Measurements from ENCODE around the gene RRAS.

RRAS gene

DNA sequence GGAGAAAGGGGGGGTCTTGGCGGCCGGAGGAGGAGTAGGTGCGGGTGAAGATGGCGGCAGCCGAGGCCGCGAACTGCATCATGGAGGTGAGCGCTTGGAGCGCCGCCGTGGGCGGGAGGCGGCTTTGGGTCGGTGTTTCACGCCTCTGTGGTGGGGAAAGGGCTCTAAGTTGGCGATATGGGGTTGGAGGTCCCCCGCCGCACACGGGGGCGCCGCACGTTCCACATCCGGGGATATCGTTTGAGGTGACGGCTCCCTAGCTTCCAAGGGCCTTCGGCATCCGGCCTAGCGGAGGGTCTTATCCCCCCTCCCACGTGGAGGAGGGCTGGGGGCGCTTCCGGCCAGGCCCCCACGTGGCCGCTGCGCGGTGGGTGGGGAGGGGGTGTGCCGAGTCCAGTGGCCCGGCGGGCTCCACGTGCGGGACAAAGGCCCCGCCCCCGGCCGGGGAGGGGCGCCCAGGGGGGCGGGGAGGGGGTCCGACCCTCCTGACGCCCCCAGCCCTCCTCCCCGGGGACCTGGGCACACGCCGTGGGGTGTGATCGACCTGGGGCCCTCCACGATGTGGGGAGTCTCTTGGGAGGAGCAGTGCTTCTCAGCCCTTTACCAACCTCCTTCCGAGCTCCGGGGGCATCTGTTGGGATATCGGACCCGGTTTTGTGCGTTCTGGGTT, 37.4 kb upstream of the RRAS start, which contains the start of gene PRMT1:
PRMT1 (plus strand) TSS at position 41 of the 670 bp plus-strand sequence; CDS start at position 51, 10 bp downstream.
- peak; percentile 54 for DNase-seq (ENCODE audit: low spot score)

DNA sequence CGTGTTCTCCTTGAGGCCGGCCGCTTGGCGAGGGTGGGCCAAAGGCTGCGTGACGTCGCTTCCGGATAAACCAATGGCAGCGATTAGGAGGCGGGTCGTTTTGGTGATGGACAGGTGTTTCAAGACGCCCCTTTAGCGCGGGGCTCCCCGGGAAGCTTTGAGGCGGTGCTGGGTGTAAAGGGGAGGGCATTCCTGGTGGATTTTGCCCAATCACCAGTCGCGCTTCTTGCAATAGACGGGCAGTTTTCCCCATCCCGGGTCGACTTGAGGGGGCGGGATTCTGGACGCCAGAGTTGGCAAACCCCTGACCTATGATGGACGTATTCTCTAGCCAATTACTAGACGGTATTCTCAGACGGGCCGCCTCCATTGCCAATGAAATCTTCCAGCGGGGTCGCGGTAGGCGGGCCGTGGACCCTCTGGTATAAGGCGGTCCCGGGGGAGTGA, 36.9 kb upstream of the RRAS start:
- DNase-seq (ENCODE audit: low spot score), result peak; percentile 99

DNA sequence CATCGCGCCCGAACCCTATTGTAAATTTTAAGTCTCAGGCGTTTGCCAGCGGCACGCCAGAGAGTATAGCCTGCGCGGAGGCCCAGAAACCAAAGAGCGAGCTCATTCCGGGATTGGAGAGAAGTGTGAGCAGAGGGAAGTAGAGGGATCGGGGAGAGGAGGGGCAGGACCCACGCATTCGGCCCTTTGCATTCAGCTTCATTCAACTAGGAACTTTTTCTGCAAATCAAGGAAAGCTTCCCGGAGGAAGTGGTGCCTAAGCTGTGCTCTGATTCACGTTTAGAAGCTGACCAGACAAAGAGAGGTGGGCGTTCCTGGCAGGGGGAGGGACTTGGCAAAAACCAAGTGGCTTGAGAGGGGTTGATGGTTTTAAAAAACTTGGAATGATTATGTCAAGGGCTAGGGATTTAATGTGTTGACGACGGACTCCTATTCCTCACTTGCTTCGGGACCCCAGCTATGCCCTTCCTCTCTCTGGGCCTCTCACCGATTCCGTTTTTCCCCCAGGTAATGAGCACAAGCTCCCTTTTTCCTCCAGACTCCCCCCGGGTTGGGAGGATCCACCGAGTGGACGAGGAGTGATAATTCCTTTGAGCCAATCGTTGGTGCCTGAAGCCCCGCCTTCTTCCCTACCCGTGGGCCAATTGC, 36.3 kb upstream of the RRAS start:
- DNase-seq (ENCODE audit: low spot score), result peak; percentile 92

DNA sequence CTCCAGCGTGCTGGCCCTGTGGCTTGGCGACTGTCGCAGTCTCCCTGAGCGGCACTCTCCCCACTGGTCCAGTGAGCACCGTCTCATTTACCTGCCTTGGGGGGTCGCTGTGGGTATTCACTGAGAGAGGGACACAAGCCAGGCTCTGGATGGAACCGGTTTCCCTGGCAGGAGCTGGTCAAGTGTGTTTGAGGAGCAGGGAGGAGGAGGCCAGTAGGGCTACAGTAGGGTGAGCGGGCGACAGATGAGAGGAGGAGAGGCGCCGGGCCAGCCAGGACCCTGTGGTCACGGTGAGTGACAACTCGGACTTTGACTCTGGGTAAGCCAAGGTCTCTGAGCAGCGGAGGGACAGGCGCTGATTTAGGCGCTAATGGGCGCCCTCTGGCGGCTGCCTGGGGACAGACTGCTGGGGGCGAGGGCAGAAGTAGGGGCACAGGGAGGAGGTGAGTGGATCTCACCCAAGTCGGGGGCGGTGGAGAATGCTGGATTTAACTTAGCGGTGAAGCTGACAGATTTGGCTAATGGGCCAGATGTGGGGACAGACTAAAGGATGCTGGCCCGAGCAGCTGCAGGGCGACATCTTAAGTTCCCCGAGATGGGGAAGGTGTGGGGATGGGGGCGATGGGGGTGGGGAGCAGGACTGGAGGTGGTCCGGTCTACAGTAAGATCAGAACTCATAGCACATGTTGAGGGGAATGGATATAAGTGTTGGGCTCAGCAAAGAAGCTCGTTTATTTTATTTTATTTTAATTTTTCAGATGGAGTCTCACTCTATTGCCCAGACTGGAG, 32.4 kb upstream of the RRAS start:
- DNase-seq (ENCODE audit: low spot score), result peak; percentile 87

DNA sequence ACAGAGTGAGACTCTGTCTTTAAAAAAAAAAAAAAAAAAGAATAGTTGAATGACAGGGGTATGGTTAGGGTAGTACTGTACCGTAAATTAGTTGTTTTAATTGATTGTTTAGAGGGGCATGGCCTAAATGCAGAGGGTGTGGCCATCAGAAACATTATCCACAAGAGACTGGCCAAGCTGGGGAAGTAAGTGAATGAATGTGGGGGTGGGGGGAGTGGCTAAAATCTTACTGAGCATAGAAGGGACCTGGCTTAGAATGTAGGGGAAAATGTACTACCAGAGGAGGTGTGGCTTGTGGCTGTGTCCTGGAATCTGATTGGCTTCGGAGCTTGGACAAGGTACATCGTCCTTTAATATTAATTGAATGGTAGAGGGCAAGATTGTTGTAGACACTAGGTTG, 29.6 kb upstream of the RRAS start:
- DNase-seq (ENCODE audit: low spot score), result no peak

DNA sequence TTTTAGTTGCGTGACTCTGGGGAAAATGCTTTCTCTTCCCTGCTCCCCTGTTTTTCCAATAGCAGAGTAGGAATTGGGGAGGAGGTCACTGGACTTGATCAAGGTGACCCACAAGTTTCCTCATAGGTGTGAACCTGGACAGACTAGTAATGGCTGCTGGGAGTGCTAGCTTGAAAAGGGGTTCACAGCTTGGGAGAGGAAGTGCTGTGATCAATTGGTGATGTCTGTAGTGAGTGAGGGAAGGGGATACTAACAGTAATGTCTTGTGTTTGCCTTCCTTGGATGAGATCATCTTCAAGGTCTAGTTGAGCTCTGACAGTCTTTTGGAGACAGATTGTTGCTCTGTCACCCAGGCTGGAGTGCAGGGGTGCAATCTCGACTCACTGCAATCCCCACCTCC, 27.5 kb upstream of the RRAS start:
- DNase-seq (ENCODE audit: low spot score), result no peak

DNA sequence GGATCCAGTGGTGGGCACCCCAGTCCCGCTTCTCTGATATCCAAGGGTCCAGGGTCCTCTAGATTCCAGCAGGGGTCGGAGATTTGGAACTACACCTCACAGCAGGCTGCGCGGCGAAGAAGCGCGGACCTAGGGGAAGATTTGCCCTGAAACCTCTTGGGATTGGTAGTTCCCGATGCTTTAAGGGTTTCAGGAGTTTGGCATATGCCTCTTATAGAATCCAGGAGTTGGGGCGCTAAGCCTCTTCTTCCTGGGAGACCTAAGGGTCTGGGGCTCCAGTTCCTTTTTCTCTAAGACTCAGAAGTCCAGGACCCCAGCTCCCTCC, 26.1 kb upstream of the RRAS start:
- DNase-seq (ENCODE audit: low spot score), result no peak

DNA sequence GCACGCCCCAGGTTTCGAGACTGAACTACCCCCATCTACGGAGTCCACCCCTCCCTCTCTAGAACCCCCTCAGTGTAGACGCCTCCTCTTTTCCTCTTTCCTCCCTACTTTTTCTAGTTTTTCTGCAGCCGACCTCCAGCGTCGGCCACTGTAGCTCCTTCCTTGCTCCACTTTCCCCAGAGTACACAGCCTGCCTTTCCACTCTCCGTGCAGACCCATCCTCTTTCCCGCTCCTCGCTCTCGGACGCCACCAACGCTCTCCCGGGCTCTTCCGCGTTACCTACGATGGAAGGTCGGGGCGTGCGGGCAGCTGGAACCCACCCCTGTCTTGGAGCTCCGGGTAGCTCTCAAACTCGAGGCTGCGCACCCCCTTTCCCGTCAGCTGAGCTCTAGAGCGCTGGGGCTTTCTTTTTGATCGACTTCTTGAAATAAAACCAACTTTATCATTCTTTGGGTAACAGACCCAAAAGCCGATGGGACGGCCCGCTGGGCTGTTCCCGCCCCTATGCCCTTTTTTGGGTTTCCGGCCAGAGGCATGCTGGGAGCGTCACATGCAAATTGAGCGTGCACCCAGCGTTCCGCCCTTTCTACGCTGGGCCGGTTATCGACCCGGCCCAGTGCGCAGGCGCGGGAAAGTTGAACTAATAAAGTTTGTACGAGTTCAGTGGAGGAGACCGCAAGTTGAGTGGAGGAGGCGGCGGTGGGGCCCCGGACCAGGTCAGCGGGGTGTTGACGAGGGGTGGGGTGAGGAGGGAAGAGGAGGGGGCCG, 25.6 kb upstream of the RRAS start, which contains the start of the genes BCL2L12 and IRF3:
BCL2L12 (plus strand) TSS at position 583 of the 769 bp plus-strand sequence. CDS start 760 bp downstream, outside the sequence.
IRF3 (minus strand) TSS at position 507 of the 769 bp plus-strand sequence. CDS start 1,019 bp downstream, outside the sequence.
- peak; percentile 99 for DNase-seq (ENCODE audit: low spot score)

DNA sequence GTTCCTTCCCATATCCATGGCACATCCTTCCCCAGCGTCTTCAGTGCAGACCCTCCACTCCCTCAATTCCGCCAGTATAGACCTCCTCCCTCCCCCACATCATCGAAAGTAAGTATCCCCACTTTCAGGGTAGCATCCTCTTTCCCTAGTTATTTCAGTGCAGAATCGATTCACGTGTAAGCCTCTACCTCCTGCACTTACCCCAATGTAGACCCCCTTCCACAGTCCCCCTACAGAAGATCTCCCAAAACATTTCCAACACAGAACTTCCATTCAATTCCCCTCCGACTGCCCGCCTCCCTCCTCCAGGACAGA, 25.1 kb upstream of the RRAS start:
- no peak for DNase-seq (ENCODE audit: low spot score)

DNA sequence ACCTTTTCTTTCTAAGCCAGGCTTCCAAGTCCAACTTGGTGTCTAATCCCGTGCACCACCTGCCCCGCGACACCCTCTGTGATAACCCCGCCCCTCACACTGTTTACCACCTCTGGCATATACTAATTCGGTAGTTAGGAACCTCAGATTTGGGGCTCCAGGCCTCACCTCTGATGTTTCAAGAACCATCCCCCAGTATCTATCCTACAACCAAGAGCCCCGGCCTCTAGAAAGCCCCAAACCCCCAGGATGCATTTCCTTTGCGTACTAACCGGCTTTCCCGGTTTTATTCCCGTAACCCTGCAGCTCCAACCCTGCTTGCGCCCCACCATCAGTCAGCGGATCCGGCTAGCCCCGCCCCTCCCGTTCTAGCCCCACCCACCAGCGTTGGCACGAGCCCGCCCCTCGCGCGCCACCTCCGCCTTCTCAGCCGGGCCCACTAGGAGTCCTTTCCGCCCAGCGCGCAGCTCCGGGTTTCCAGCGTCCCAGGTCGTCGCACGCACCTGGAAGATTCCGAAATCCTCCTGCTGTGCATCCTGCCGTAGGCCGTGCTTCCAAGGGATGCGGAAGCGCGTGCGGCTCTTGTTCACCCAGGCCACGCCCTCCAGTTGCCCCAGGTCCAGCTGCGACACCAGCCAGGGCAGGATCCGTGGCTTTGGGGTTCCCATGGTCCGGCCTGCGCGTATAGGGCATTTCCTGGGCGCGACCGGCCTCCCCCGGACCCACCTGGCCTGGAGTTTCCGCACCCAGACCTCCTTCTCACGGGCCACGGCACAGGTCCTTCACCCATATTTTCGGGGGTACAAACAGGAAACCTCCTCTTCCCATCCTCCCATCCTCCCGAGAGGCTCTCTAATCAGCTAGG, 24.5 kb upstream of the RRAS start:
- peak; percentile 93 for DNase-seq (ENCODE audit: low spot score)

DNA sequence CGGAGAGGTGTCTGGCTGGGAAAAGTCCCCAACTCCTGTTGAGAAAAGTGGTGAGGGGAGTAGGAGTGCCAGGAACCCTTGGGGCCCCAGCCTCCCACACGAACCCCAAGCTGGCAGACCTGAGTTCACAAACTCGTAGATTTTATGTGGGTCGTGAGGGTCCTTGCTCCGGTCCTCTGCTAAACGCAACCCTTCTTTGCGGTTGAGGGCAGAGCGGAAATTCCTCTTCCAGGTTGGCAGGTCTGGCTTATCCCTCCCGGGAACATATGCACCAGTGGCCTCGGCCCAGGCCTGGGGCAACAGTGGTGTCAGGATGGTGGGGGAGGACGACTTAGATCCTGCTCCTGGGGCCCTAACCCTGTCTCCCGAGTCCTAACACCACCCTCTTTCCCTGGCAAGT, 23.3 kb upstream of the RRAS start:
- no peak for DNase-seq (ENCODE audit: low spot score)

DNA sequence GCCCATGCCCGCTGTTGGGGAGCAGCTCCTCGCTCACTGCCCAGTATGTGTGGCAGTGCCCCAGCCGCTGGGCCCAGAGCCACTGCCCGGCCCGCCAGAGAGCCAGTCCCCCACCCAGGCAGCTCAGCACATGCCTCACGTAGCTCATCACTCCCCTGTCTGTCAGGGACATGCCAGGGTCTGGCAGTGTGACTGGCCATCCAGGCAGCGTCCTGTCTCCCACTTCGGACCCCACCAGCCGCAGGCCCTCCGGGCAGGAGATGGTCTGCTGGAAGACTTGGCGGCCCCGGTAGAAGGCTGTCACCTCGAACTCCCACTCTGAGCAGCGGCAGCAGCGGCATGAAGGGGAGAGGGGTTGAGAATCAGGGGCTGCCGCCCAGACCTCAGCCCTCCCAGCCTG, 22.1 kb upstream of the RRAS start:
- no peak for DNase-seq (ENCODE audit: low spot score)

DNA sequence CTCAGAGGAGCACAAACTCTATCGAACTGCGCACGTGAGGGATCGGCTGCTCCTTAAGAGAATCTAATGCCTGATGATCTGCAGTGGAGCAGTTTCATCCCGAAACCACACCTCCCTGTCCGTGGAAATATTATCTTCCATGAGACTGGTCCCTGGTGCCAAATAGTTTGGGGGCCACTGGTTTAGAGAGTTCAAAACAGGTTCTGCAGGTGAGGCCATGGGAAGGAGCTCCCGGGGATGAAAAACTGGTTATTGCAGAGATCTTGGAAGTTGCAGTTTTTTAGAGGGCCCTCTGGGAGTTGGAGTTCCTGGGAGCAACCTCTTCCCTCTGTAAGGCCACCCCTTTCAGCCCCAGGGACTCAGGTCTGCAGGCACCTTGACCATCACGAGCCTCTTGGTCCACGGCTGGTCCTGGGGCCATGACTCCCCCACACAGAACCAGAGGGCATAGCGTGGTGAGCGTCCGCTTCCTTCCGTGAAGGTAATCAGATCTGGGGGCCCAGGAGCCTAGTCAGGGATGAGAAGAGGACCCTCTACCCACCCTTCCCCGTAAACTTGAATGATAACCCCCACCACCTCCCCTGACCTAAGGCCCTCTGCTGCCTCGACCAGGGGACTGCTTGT, 20.5 kb upstream of the RRAS start:
- no peak for DNase-seq (ENCODE audit: low spot score)

DNA sequence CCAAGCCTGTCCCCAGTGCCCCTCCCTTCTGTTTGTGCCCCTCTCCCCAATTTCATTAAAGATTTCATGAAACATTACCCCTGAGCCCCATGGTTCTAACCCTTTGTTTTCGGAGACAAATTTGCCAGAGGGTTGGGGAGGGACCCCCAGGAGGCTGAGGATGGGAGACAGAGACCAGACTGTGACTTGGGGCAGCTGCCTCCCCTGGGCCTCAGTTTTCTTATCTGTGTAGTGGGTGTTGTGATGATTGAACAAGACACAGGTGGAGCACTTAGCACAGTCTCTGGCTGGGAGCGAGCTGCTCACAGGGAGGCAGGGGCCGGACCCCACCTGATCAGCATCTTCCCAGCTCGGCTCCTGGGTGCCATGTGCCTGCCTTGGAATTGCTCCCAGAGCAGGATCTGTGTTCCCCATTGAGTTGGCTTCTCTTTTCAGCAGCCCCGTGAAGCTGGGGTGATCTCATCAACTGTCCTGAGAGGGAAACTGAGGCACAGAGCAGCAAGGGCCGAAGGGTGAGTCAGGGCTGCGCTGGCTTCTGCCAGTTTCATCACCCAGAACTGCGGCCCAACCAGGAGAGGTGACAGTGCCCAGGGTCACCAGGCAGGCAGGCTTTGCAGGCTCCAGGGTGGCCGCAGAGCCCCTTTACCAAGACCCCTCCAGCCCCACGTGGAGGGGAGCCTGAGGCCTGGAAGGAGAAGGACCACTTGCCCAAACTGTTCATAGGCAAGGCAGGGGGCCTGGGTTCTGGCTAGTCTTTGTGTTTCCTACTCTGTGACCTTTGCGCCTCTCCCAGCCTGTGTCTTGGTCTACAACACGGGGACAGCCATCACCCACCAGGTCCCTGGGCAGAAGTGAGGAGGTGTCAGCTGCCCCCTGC, 18.9 kb upstream of the RRAS start:
- no peak for DNase-seq (ENCODE audit: low spot score)

DNA sequence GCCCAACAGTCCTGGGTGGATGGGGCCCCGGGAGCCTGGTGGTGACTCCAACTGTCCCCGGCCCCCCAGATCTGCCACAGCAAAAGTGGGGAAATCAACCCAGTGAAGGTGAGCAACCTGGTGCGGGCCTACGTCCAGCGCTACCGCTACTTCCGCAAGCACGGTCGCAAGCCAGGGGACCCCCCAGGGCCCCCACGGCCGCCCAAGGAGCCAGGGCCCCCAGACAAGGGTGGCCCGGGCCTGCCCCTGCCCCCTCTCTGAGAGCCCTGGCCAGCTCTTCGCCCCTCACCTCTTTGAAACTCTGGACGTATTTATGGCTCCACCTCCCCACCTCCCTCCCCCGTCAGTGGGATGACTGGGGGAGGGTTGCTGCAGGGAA, 18.2 kb upstream of the RRAS start:
- DNase-seq (ENCODE audit: low spot score), result no peak

DNA sequence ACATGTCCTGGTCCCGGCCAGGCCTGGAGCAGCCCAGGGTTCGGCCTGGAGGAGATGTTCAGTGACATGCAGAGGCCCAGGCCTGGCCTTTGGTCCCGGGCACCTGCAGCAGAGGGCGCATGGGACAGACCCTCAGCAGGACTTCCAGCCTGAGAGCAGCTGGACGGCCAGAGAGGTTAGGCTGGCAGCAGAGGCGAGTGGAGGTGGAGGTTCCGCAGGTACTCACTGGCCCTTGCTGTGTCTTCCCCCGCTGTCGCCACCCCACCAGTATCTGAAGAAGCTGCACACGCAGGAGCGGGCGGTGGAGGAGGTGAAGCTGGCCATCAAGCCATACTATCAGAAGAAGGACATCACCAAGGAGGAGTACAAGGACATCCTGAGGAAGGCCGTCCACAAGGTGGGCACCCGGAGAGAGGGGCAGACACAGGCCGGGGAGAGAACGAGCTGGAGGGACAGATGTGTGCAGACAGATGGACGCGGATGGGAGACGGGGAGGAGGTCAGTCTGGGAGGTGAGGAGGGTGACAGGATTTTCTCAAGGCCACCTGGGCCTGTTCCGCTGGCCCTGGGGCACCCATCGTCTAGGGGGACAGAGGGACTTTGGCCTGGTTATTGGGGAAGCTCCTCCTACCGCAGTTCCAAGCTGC, 17.7 kb upstream of the RRAS start:
- no peak for DNase-seq (ENCODE audit: low spot score)

DNA sequence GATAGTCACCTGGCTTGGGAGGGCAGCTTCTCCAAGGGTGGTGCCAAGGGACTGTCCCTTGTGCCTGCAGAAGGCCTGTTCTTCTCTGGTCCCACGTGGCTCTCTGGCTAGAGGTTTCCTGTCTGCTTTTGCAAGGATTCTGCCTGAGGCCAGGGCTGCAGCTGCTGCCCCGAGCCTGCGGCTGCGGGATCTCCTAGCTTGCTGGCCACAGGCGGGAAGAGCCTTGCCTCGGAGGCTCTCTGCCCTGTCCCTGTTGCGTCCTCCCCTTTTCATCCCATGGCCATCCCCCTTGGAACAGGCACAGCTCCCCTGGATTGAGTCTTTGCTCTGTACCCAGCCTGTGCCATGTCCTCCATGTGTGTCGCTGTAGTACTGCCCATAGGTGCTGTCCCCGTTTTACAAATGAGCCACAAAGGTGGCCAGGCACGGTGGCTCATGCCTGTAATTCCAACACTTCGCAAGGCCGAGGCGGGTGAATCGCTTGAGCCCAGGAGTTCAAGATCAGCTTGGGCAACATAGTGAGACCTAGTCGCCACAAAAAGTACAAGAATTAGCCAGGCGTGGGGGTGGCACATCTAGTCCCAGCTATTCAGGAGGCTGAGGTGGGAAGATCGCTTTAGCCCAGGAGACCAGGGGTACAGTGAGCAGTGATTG, 16.6 kb upstream of the RRAS start:
- DNase-seq (ENCODE audit: low spot score), result no peak

DNA sequence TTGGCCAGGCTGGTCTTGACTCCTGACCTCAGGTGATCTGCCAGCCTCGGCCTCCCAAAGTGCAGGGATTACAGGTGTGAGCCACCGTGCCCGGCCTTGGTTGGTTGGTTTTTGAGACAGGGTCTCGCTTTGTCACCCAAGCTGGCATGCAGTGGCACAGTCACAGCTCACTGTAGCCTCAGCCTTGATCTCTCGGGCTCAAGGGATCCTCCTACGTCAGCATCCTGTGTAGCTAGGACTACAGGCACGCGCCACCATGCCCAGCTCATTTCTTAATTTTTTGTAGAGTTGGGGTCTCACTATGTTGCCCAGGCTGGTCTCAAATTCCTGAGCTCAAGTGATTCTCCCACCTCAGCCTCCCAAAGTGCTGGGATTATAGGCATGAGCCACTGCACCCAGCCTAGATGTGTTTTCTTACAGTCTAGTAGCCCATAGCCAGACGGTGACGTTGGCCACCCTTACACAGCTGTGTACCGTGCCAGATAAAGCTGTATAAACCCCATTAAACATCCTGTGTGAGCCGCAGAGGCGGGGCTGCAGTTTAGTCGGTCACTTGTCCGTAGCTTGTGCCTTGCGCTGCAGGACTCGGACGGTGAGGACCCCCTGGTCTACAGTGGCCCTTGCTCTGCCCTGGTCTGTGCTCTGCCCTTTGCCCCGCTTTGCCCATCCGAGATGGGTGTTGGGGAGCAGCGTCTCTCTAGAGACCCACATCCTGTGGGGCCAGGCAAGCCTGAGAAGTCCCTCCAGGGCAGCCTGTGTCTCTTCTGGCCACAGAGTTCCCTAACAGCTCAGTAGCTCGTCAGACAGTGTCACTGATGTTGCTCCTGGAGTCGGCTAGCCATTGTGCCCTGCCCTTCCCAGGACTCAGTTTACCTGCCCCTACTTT, 15.9 kb upstream of the RRAS start:
- no peak for DNase-seq (ENCODE audit: low spot score)
